GM18507 (cell line): Measurements from ENCODE around the gene COMMD4.
A peak's percentile ranks its signal among the peaks of the same experiment; 100 is the strongest.
"Not testable (repeated sequence)": the region's sequence is repeated elsewhere in the genome, so short reads cannot be mapped to it uniquely, and the experiment has no call there.

ENCODE experiments used
- DNase-seq: peaks from one replicate; pipeline ENCODE4 v3.0.0; 2011; ENCODE audit warnings: low read depth; ENCODE audit not compliant: insufficient read length; ENCODE audit errors: extremely low spot score
- FAIRE-seq: peaks from 2 replicates; lab custom pipeline; 2011; peaks lifted over from hg19 to GRCh38; lab: Jason Lieb, UNC

Gene COMMD4

GRCh38 chr15:75335705-75336355 lies at the start of gene COMMD4:
TSS of gene COMMD4 (plus strand) at chr15:75336063. CDS start at chr15:75336090, 27 bp downstream.
- DNase-seq = no peak
- FAIRE-seq = peak; percentile 84

GRCh38 chr15:75293660-75294059 lies 42.2 kb upstream of the COMMD4 start:
- not testable (repeated sequence) for FAIRE-seq, DNase-seq

- FAIRE-seq = peak; percentile 81
- not testable (repeated sequence) for DNase-seq
Measured at GRCh38 chr15:75298541-75299310, 37.1 kb upstream of the COMMD4 start.

- not testable (repeated sequence) for FAIRE-seq, DNase-seq
Measured at GRCh38 chr15:75299311-75299688, 36.6 kb upstream of the COMMD4 start.

- not testable (repeated sequence) for DNase-seq, FAIRE-seq
Measured at GRCh38 chr15:75300026-75300425, 35.8 kb upstream of the COMMD4 start.

- FAIRE-seq (no peak), DNase-seq (no peak)
Measured at GRCh38 chr15:75302318-75302717, 33.5 kb upstream of the COMMD4 start.

GRCh38 chr15:75302753-75303152 lies 33.1 kb upstream of the COMMD4 start:
- DNase-seq, FAIRE-seq: not testable (repeated sequence)

- DNase-seq = no peak
- FAIRE-seq = no peak
Measured at GRCh38 chr15:75306188-75306587, 29.7 kb upstream of the COMMD4 start.

- FAIRE-seq (no peak), DNase-seq (peak; percentile 18)
Measured at GRCh38 chr15:75307778-75308390, 28.0 kb upstream of the COMMD4 start.

GRCh38 chr15:75309711-75310110 lies 26.2 kb upstream of the COMMD4 start:
- DNase-seq (no peak), FAIRE-seq (no peak)

GRCh38 chr15:75312548-75312947 lies 23.3 kb upstream of the COMMD4 start:
- DNase-seq, FAIRE-seq: not testable (repeated sequence)

GRCh38 chr15:75313116-75313845 lies 22.6 kb upstream of the COMMD4 start:
- FAIRE-seq = no peak
- no peak for DNase-seq

- FAIRE-seq (no peak), DNase-seq (no peak)
Measured at GRCh38 chr15:75314552-75315290, 21.1 kb upstream of the COMMD4 start.

- not testable (repeated sequence) for FAIRE-seq
Measured at GRCh38 chr15:75319231-75319897, 16.5 kb upstream of the COMMD4 start.

GRCh38 chr15:75321711-75322110 lies 14.2 kb upstream of the COMMD4 start:
- FAIRE-seq = no peak

More at GRCh38 chr15:75319231-75319897, 16.5 kb upstream of the COMMD4 start:
- not testable (repeated sequence) for DNase-seq

GRCh38 chr15:75325922-75326321 lies 9.9 kb upstream of the COMMD4 start:
- DNase-seq (no peak), FAIRE-seq (no peak)

More at GRCh38 chr15:75321711-75322110, 14.2 kb upstream of the COMMD4 start:
- DNase-seq = no peak

- no peak for FAIRE-seq
- DNase-seq = no peak
Measured at GRCh38 chr15:75327005-75327404, 8.9 kb upstream of the COMMD4 start.

- no peak for FAIRE-seq
- DNase-seq = no peak
Measured at GRCh38 chr15:75327491-75327890, 8.4 kb upstream of the COMMD4 start.
